ENCODE measurements around the gene DGKD. TPM values are rescaled to one million over a fixed set of nuclear protein-coding genes. Genes with fewer than 3 reads are reported as not detected.

Gene DGKD
- total RNA-seq, 2 experiments from 2014 or later: 92.1 to 94.2 TPM

DNA sequence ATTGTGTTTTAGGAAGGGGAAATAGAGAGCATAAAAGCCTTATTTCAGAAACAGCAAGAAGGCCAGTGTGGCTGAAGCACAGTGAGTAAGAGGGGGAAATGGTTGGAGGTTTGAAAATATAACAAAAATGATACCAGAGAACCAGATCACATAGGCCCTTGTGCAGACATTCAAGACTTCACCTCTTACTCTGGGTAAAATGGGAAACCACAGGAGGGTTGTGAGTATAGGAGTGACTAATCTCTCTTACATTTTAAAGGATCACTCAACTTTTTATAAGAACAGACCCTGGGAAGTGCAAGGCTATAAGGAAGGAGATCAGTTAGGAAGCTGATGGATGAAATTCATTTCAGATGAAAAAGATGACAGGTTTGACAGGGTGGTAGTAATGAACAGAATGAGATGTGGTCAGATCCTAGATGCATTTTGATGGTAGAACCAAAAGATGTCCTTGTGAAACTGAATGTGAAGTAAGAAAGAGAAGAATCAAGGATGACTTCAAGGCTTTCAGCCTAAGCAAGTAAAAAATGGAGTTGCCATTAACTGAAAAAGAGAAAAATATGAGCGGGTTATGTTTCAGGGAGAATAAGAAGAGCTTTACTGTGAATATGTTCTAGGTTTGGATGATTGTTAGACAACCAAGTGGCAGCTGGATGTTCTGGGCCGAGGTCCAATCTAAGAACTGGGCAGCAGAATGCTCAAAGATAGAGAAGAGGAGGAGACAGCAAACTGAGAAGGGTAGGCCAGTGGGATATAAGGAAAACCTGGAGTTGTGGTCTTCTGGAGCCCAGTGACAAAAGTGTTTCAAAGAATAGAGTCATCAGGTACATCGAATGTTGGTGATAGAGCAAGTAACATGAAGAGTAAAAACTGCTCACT lies 147.1 kb downstream of the DGKD start:
- H3K27ac Mint-ChIP-seq: no peak overlapping the region
- peak; percentile 53 for ATAC-seq
- no peak for DNase-seq
- ChIA-PET CTCF (interaction anchor here (0.9 kb wide), 1 partner anchor 64 kb away, joined by 3 read pairs; no protein-coding TSS in a partner anchor), POLR2A (interaction anchor here (0.6 kb wide), 1 partner anchor 585 kb away, joined by 3 read pairs; no protein-coding TSS in a partner anchor)
- H3K36me3 Mint-ChIP-seq (ENCODE audit: low read depth): peaks cover 42% of the 10 kb centered on the region
- H3K9me3 Mint-ChIP-seq (ENCODE audit: insufficient read depth): peaks cover 16% of the 10 kb centered on the region
- H3K27me3 Mint-ChIP-seq (ENCODE audit: low read depth): no peaks in the 10 kb centered on the region
- H3K4me1 Mint-ChIP-seq (ENCODE audit: low read depth): peaks cover 45% of the 10 kb centered on the region
- no peak overlapping the region for H3K4me3 Mint-ChIP-seq

DNA sequence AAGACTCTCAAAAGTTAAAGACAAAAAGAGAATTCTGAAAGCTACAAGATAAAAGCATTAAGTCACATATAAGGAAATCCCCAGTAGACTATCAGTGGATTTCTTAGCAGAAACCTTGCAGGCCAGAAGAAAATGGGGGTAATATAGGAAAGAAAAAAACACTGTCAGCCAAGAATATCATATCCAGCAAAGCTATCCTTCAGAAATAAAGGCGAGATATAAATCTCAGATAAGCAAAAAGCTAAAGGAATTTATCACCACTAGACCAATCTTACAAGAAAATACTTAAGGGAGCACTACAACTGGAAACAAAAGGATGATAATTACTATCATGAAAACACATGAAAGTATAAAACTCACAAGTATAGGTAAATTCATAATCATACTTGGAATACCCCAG lies 149.2 kb downstream of the DGKD start:
- Mint-ChIP-seq H3K9me3 (ENCODE audit: insufficient read depth) (peaks cover 16% of the 10 kb centered on the region), H3K27ac (no peak overlapping the region), H3K4me1 (ENCODE audit: low read depth) (peaks cover 25% of the 10 kb centered on the region), H3K4me3 (no peak overlapping the region), H3K27me3 (ENCODE audit: low read depth) (no peaks in the 10 kb centered on the region), H3K36me3 (ENCODE audit: low read depth) (peaks cover 36% of the 10 kb centered on the region)
- POLR2A ChIA-PET: no interaction called here
- CTCF ChIA-PET: no interaction called here
- no peak for DNase-seq
- no peak for ATAC-seq

DNA sequence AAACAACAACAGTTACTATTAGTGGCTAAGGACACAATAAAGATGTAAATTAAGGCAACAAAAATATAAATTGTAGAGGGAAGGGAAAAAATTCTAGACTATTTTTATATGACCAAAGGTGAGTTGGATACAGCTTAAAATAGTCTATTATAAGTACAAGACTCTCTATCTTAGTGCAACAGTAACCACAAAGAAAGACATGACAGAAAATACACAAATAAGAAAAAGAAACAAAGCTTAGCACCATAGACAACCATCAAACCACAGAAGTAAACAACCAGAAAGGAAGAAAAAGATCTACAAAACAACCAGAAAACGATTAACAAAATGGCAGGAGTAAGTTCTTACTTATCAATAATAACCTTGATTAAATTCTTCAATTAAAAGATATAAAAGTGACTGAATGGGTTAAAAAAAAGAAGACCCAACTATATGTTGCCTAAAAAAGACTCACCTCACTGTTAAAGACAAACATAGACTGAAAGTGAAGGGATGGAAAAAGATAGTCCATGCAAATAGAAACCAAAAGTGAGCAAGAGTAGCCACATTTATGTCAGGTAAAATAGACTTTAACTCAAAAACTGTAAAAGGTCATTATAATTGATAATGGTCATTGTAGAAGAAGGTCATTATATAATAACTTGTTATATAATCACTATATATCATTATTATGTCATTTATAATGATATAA lies 149.8 kb downstream of the DGKD start:
- H3K4me3 Mint-ChIP-seq: no peak overlapping the region
- ChIA-PET POLR2A (no interaction called here), CTCF (no interaction called here)
- H3K27me3 Mint-ChIP-seq (ENCODE audit: low read depth): no peaks in the 10 kb centered on the region
- no peak for DNase-seq
- peaks cover 31% of the 10 kb centered on the region for H3K36me3 Mint-ChIP-seq (ENCODE audit: low read depth)
- ATAC-seq: no peak
- H3K27ac Mint-ChIP-seq: no peak overlapping the region
- H3K4me1 Mint-ChIP-seq (ENCODE audit: low read depth): peaks cover 25% of the 10 kb centered on the region
- H3K9me3 Mint-ChIP-seq (ENCODE audit: insufficient read depth): peaks cover 16% of the 10 kb centered on the region

DNA sequence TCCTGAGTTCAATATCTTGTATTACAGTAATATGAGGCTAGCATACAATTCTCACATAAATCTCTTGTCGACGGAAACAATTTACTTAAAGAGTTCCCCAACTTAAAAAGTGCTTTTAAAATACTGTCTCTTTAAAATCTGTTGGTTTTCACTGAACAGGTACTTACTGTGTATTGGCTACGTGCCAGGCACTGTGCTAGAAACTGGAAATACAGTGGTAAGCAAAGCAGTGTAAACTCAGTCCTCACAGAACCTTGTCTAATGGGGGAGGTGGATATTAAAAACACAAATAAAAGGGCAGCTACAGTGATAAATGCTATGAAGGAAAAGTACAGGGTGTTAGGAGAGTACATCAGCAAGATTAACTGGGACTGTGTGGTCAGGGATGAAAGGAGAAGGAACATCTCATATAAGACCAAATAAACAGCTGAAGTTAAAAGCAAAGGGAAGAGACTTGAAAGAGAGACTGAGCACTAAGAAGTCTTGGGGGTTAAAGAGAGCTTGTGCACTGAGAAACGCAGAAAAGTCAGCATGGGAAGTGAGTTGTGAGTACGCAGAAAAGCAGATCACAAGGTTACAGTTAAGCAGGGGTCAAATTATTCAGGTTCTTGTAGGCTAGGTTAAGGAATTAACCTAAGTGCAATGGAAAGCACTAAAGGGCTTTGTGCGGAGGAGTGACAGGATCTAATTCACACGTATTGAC lies 159.8 kb downstream of the DGKD start:
- DNase-seq (no peak), ATAC-seq (no peak)
- POLR2A ChIA-PET: no interaction called here

DNA sequence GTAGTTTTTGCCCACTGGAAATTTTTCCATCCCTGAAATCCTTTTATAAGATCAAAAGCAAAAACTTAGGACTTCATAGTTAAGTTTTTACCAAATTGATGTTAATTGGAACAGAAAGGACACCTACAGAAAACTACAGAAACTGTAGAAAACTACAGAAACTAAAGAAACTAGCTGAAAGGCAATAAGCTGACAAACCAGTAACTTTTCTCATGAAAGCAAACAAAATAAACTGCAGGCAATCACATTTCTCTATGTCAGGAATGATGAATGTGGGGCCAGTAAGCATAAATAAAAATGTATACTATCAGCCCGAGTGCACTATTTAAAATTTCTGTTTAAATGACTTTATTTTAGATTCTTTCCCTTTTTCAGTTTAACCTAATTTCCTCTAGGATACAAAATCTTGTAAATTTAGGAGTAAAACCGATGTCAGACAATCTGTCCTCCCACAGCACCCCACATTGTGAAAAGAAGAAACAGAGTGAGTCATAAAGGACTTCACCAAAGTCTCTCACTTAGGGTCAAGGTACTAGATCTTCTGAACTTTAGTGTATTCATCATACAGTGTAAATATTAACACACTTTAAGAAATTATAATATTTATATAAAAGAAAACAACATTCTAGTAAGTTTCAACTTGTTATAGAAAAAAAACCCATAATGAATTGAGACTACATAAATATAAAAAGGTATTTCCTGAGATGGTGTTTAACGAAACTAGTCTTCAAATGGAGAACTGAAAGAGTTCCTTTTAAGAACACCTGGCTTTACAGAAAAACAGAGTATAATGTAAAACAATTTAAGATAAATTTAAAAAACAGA lies 165.7 kb downstream of the DGKD start:
- Mint-ChIP-seq H3K4me1 (ENCODE audit: low read depth) (no peaks in the 10 kb centered on the region), H3K27ac (no peak overlapping the region), H3K4me3 (no peak overlapping the region), H3K27me3 (ENCODE audit: low read depth) (no peaks in the 10 kb centered on the region), H3K36me3 (ENCODE audit: low read depth) (peaks cover 1% of the 10 kb centered on the region), H3K9me3 (ENCODE audit: insufficient read depth) (no peaks in the 10 kb centered on the region)
- ATAC-seq (no peak), DNase-seq (no peak)
- ChIA-PET POLR2A (no interaction called here), CTCF (no interaction called here)

More for the DNA sequence above, 159.8 kb downstream of the DGKD start:
- Mint-ChIP-seq H3K27ac (no peak overlapping the region), H3K36me3 (ENCODE audit: low read depth) (no peaks in the 10 kb centered on the region), H3K9me3 (ENCODE audit: insufficient read depth) (no peaks in the 10 kb centered on the region), H3K4me3 (no peak overlapping the region), H3K27me3 (ENCODE audit: low read depth) (no peaks in the 10 kb centered on the region), H3K4me1 (ENCODE audit: low read depth) (peaks cover 2% of the 10 kb centered on the region)
- CTCF ChIA-PET: no interaction called here

Other genes starting within 250 kb of the DGKD start
- 10 to 100 TPM; 47.2 to 50.5 TPM for gene ATG16L1, start 102.8 kb upstream of the DGKD start, total RNA-seq
- gene SAG, start 46.7 kb upstream of the DGKD start, total RNA-seq: under 1 TPM in 1 of 2 experiments, not detected in 1; 0.05 TPM
- gene USP40, start 212.3 kb downstream of the DGKD start, total RNA-seq: 10 to 100 TPM; 13.1 to 14.1 TPM